Nephron (organoid): ENCODE data around the gene INO80.
"Not testable (repeated sequence)": the region's sequence is repeated elsewhere in the genome, so short reads cannot be mapped to it uniquely, and the experiment has no call there.

ENCODE experiments used
- H3K27ac Mint-ChIP-seq, 3 experiments: 2 replicates each; pipeline ENCODE4 v1.8.0; 2020; ENCODE audit warnings: mixed read lengths in 3 of 3, mild to moderate bottlenecking in 2 of 3, moderate library complexity in 1 of 3
- H3K27me3 Mint-ChIP-seq: 2 replicates; pipeline ENCODE4 v1.8.0; 2021; ENCODE audit warnings: low read depth, mild to moderate bottlenecking, moderate library complexity, mixed read lengths
- H3K36me3 Mint-ChIP-seq: 2 replicates; pipeline ENCODE4 v1.8.0; 2020; ENCODE audit warnings: low read depth, mixed read lengths
- H3K4me1 Mint-ChIP-seq: 2 replicates; pipeline ENCODE4 v1.8.0; 2020; ENCODE audit warnings: mixed read lengths
- H3K4me3 Mint-ChIP-seq, 3 experiments: 2 replicates each; pipeline ENCODE4 v1.8.0; 2020; ENCODE audit warnings: mild to moderate bottlenecking in 3 of 3, mixed read lengths in 3 of 3, moderate library complexity in 2 of 3
- H3K9me3 Mint-ChIP-seq: 2 replicates; pipeline ENCODE4 v1.8.0; 2020; ENCODE audit warnings: mixed read lengths
- TF ChIP-seq, protein P1 (sequence below), 3 experiments: fragments of 200-600 bp; sonication (generic); IDR thresholded peaks; one replicate each; pipeline ENCODE4 v1.5.0; 2021; ENCODE audit warnings: antibody characterized with exemption in 3 of 3; ENCODE audit not compliant: unreplicated experiment in 3 of 3

INO80 gene

DNA sequence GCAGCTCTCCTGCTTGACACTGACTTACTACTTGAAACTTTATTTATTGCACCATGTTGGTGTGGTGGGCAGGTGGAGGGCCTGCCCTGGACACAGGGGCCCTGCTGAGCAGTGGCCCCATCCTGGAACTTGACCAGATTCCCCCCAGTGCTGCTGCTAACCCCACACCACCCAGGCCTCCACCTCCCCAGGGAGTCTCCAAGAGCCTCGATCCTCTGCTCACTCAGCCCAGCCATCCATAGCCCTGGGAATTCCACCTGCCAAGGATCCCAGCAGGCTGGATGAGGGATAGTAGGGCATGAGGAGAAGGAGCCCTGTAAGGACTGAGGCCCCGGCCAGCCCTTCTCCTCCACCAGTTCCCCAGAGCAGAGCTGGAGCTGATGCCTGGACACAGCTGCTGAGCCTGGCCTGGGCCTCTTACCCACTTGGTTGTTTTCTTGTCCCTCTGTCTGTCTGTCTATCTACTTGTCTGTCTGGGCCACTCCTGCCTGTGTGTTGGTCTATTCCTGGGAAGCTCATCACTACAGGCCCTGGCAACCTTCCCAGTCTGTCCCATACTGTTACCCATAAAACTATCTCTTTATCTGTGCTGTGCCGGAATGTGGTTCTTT, 160.0 kb downstream of the INO80 start:
- Mint-ChIP-seq H3K9me3 (no peaks in the 10 kb centered on the region), H3K4me1 (peaks cover 47% of the 10 kb centered on the region), H3K4me3 (peak overlapping the region; percentile 19 to 68 (median 22)), H3K27ac (peak overlapping the region in 1 of 3 experiments; percentile 9), H3K27me3 (peaks cover 31% of the 10 kb centered on the region), H3K36me3 (no peaks in the 10 kb centered on the region)
- TF ChIP-seq, protein P1, sequence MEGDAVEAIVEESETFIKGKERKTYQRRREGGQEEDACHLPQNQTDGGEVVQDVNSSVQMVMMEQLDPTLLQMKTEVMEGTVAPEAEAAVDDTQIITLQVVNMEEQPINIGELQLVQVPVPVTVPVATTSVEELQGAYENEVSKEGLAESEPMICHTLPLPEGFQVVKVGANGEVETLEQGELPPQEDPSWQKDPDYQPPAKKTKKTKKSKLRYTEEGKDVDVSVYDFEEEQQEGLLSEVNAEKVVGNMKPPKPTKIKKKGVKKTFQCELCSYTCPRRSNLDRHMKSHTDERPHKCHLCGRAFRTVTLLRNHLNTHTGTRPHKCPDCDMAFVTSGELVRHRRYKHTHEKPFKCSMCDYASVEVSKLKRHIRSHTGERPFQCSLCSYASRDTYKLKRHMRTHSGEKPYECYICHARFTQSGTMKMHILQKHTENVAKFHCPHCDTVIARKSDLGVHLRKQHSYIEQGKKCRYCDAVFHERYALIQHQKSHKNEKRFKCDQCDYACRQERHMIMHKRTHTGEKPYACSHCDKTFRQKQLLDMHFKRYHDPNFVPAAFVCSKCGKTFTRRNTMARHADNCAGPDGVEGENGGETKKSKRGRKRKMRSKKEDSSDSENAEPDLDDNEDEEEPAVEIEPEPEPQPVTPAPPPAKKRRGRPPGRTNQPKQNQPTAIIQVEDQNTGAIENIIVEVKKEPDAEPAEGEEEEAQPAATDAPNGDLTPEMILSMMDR (IDR thresholded peaks at IDR 0.05; ENCODE audit: unreplicated experiment in 3 of 3) = no peak

DNA sequence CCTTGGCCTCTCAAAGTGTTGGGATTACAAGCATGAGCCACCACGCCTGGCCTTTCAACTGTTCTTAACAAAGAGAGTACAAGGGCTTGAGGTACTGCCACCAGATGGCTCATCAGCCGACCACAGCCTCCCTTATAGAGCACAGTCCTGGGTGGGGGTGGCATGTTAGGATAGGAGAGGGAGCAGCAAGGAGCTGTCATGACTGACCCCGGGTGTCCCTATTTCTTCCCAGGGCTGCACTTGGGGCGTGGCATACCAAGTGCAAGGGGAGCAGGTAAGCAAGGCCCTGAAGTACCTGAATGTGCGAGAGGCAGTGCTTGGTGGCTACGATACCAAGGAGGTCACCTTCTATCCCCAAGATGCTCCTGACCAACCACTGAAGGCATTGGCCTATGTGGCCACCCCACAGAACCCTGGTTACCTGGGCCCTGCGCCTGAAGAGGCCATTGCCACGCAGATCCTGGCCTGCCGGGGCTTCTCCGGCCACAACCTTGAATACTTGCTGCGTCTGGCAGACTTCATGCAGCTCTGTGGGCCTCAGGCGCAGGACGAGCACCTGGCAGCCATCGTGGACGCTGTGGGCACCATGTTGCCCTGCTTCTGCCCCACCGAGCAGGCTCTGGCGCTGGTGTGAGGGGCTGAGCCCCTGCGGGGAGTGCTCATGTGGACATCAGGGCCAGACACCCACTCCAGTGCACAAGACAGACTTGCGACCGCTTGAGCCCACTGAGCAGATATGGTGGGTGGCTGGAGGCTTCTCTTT, 160.8 kb downstream of the INO80 start:
- Mint-ChIP-seq H3K36me3 (no peaks in the 10 kb centered on the region), H3K4me3 (peak overlapping the region; percentile 92 to 94 (median 94)), H3K4me1 (peaks cover 46% of the 10 kb centered on the region), H3K9me3 (no peaks in the 10 kb centered on the region), H3K27me3 (peaks cover 31% of the 10 kb centered on the region), H3K27ac (no peak overlapping the region)
- TF ChIP-seq, protein P1 (IDR thresholded peaks at IDR 0.05; ENCODE audit: unreplicated experiment in 3 of 3) = no peak

DNA sequence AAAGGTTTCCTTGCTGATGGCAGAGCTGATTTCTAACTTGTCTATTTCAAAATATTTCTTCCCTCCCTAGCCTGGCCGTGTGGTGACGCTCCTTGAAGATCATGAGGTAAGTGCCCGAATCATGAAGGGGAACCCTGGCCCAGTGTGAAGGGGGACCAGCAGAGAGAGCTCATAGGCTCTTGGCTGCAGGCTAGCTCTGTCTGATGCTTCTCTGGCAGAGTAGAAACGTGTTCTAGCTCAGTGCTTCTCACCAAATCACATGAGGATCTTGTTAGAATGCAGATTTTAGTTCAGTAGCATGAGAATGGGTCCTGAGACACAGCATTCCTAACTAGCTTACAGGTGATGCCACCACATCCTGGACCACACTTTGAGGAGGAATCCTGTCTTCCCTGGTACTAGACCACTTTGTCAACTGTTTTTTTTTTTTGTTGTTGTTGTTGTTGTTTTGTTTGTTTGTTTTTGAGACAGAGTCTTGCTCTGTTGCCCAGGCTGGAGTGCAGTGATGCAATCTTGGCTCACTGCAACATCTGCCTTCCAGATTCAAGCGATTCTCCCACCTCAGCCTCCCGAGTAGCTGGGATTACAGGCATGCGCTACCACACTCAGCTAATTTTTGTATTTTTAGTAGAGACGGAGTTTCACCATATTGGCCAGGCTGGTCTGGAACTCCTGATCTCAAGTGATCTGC, 161.8 kb downstream of the INO80 start:
- Mint-ChIP-seq H3K27me3 (peaks cover 33% of the 10 kb centered on the region), H3K27ac (peak overlapping the region in 2 of 3 experiments; percentile 35 to 63), H3K4me3 (peak overlapping the region; percentile 92 to 94 (median 94)), H3K4me1 (peaks cover 36% of the 10 kb centered on the region)
- H3K36me3 Mint-ChIP-seq, H3K9me3 Mint-ChIP-seq: not testable (repeated sequence)

DNA sequence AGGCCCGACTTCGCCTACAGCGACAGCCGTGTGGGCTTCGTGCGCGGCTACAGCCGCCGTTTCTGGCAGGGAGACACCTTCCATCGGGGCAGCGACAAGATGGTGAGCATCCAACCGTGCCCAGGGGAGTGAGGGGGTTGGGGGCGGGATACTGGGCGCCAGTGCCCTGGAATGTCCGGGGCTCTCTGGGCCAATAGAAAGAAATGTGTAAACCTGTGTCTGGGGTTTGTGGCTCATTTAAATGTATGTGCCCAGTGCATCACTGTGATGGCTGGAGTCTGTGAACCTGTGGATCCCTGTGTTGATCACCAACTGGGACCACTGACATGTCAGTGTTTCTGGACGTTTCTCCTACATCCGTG, 162.4 kb downstream of the INO80 start:
- Mint-ChIP-seq H3K27ac (peak overlapping the region in 2 of 3 experiments; percentile 35 to 63), H3K4me3 (peak overlapping the region; percentile 92 to 94 (median 94)), H3K4me1 (peaks cover 31% of the 10 kb centered on the region), H3K36me3 (no peaks in the 10 kb centered on the region), H3K27me3 (peaks cover 39% of the 10 kb centered on the region), H3K9me3 (no peaks in the 10 kb centered on the region)
- TF ChIP-seq, protein P1 (IDR thresholded peaks at IDR 0.05; ENCODE audit: unreplicated experiment in 3 of 3) = no peak

DNA sequence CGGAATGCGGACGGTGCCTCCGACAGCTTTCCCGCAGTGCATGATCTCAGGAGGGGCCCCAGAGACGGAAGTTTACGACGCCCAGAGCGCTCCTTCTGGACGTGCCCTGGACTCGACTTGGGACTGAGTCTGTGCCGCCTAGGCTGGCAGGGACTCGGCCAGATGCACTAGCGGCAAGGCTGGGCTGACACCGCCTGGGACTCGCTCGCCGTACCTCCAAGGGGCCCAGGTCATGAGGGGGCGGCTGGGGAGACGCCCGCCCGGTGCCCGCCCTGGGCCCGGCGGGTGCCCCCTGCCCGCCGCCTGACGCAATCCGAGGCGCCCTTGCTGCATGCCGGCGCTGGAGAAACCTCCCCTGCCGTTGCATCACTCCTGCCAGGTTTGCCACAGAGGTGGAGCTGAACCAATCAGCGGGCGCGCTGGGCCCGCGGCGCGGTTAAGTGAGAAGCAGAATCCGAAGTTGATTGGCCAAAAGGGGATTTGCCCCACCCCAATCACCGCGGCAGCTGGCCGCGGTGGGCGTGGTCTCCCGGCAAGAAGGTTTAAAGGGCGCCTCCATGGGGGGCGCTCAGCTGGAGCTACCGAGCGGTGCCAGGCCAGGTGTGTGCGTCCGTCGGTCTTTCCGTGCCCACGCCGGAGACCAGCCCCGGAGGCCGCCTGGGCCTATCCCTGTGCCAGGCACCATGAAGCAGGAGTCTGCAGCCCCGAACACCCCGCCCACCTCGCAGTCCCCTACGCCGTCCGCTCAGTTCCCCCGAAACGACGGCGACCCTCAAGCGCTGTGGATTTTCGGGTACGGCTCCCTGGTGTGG, 163.0 kb downstream of the INO80 start, which contains the start of gene CHAC1:
CHAC1 (plus strand) TSS at position 571 of the 812 bp plus-strand sequence; CDS start at position 684, 113 bp downstream.
- Mint-ChIP-seq H3K36me3 (no peaks in the 10 kb centered on the region), H3K4me1 (peaks cover 25% of the 10 kb centered on the region), H3K9me3 (no peaks in the 10 kb centered on the region), H3K4me3 (peak within 1 kb of the TSS; percentile 92 to 94 (median 94)), H3K27me3 (peaks cover 44% of the 10 kb centered on the region), H3K27ac (peak within 1 kb of the TSS; percentile 35 to 90 (median 58))
- TF ChIP-seq, protein P1 (IDR thresholded peaks at IDR 0.05; ENCODE audit: unreplicated experiment in 3 of 3) = no peak
